Measurements from ENCODE around the gene CCDC89. TPM values are rescaled to one million over a fixed set of nuclear protein-coding genes. Genes with fewer than 3 reads are reported as not detected.

The CCDC89 gene
- under 1 TPM; 0.73 to 0.76 TPM for total RNA-seq

DNA sequence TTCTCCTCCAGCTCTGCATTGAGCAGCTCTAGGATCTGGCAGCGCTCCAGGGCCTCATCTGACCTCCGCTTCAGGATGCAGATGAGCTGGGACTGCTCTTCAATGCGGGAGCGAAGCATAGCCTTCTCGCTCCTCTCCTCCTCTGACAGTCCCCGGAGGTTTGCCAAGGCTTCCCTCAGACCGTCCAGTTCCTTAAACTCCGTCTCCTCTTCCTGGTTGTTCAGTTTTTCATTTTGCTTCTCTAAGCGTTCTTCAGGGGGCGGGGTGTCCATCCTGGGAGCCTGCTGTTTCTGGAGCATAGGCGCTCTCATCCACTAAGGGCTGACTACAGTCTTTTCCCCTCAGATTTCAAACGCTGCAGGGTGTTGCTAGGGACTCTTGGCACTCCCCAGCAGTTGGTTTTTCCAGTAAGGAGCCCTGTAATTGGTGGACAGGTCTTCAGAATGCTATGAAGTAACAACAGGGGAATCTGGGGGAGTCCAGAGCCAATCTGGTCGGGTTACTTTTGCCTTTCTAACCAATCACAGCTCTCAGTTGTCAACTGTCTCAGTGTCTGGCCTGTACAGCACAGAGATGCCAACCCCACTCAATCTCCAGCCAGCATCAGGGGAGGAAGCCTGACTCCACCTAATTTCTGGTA lies at the start of gene CCDC89:
Gene CCDC89, minus strand, starts transcription at position 376 of the 640 bp plus-strand sequence. Its CDS starts 65 bp downstream, at position 311.
- H3K4me3 Mint-ChIP-seq: no peak within 1 kb of the TSS
- H3K4me1 Mint-ChIP-seq: peaks cover 28% of the 10 kb centered on the region
- CTCF ChIA-PET: interaction anchor here (0.9 kb wide), 1 partner anchor 127 kb away, joined by 3 read pairs; no protein-coding TSS in a partner anchor
- H3K27ac Mint-ChIP-seq: no peak within 1 kb of the TSS
- peaks cover 12% of the 10 kb centered on the region for H3K36me3 Mint-ChIP-seq
- ATAC-seq (no peak), DNase-seq (no peak)
- H3K27me3 Mint-ChIP-seq: no peaks in the 10 kb centered on the region
- no peaks in the 10 kb centered on the region for H3K9me3 Mint-ChIP-seq (ENCODE audit: low read depth)

DNA sequence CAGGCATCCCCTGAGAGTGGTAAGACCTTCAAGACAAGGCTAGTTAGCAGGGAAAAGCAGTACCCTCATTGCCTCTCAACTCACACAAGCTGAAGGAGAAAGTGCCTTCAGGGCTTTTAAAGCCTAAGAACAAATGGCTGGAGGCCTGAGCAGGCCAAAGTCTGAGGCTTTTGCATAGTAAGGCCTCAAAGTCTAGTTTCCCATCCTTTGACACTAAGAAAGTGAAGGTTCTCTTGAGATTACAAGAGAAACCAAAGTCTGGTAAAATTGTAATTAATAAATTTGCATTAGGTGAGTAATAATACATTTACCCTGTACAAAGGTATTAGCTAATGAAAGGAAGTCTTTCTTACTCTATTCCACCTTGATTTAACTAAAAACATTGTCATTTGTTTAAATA lies 47.0 kb upstream of the CCDC89 start:
- ATAC-seq: no peak
- Mint-ChIP-seq H3K27me3 (no peaks in the 10 kb centered on the region), H3K27ac (no peak overlapping the region), H3K4me1 (peaks cover 9% of the 10 kb centered on the region), H3K36me3 (peaks cover 58% of the 10 kb centered on the region), H3K4me3 (no peak overlapping the region), H3K9me3 (ENCODE audit: low read depth) (peaks cover 9% of the 10 kb centered on the region)
- CTCF ChIA-PET: no interaction called here
- no peak for DNase-seq

DNA sequence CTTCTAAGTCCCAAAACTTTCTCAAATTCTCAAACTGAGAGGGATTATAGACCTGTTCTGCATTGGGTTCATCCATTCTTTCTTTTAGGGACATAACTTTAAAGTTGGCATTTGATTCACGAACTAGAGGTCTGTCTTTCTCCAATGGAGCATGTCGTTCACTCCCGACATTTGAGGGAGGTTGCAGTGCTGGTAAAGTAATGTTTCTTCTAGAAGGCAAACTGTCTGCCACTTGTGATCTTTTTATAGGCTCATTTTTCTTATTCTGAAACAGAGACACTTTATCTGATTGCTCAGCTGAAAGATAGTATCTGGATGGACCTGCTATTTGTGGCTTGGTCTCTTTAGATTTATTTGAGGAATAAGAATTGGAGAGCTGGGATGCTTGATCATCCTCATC lies 40.4 kb upstream of the CCDC89 start:
- ATAC-seq (no peak), DNase-seq (no peak)
- peaks cover 12% of the 10 kb centered on the region for H3K9me3 Mint-ChIP-seq (ENCODE audit: low read depth)
- no peaks in the 10 kb centered on the region for H3K4me1 Mint-ChIP-seq
- no peaks in the 10 kb centered on the region for H3K27me3 Mint-ChIP-seq
- H3K36me3 Mint-ChIP-seq: peaks cover 49% of the 10 kb centered on the region
- no peak overlapping the region for H3K4me3 Mint-ChIP-seq
- CTCF ChIA-PET: interaction anchor here (1.3 kb wide), 1 partner anchor 65 kb away, joined by 3 read pairs; no protein-coding TSS in a partner anchor
- no peak overlapping the region for H3K27ac Mint-ChIP-seq

DNA sequence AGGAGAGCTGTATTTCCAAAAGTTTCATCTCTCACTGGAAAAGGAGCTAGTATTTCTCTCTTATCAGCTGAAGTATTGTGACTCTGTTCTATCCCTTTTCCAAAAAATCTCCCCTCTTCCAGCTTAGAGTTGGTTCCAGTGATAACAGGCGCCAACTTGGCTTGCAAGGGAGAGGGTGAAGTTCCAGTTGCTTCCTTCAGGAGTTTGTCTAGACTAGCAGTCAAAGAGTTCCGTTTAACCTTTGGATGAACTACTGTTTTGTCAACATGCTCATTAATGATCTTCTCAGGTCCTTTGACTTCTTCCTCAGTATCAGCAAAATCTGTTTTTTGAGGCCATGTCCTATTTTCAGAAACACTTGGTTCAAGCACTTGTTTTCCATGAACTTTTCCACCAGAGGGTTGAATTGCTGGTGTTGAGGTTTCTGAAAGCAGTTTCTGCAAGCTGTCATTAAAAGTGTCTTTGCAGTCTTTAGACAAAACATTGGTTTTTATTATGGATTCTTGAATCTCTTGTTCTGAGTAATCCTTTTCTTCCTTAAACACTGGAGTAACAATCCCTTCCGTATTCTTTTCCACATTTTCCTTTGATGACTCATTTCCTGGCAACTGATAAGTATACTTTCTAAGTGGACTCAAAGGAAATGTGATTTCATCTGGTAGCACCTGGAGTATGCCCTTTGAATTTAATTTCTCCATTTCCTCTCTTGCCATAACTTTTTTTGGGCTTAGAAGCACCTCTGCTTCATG lies 39.7 kb upstream of the CCDC89 start:
- H3K27me3 Mint-ChIP-seq: no peaks in the 10 kb centered on the region
- H3K4me1 Mint-ChIP-seq: no peaks in the 10 kb centered on the region
- no peak overlapping the region for H3K27ac Mint-ChIP-seq
- no peak for ATAC-seq
- peaks cover 43% of the 10 kb centered on the region for H3K36me3 Mint-ChIP-seq
- CTCF ChIA-PET: interaction anchor here (1.3 to 1.6 kb wide), 2 partner anchors 26 to 66 kb away, joined by 3 to 5 read pairs; no protein-coding TSS in a partner anchor
- no peak for DNase-seq
- peaks cover 8% of the 10 kb centered on the region for H3K9me3 Mint-ChIP-seq (ENCODE audit: low read depth)
- no peak overlapping the region for H3K4me3 Mint-ChIP-seq

DNA sequence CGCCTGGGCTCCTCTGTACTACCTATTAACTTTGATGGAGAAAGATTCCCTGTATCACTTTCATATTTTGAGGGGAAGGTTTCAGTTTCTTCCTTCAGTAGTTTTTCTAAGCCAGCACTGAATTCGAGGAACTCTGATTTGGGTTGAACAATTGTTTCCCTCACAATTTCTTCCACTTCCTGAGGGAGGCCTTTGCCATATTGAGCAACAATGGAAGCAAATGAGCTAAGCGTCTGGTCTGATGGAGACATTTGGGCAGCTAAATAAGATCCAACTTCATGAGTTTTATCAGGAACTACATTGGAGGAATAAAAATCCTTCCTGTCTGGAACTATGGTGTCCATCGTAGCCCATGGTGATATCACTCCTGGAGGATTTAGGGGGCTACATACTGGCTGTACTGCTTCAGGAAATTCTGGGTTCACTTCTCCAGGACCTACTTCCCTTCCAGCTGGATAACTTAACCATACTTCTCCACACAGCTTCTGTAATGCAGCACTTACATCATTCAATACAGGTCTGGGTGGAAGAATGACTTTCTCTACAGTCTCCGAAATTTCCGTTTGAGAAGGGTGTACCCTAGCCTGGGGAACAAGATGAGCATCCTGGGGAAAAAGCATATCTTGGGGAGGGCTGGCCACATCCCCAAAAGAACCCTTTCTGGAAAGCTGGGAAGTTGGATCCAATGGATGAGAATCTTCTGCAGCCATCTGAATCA lies 38.9 kb upstream of the CCDC89 start:
- ATAC-seq (no peak), DNase-seq (no peak)
- H3K4me1 Mint-ChIP-seq: no peaks in the 10 kb centered on the region
- peaks cover 38% of the 10 kb centered on the region for H3K36me3 Mint-ChIP-seq
- H3K27me3 Mint-ChIP-seq: no peaks in the 10 kb centered on the region
- CTCF ChIA-PET: interaction anchor here (1.3 to 1.6 kb wide), 2 partner anchors 25 to 67 kb away, joined by 3 to 5 read pairs; no protein-coding TSS in a partner anchor
- no peak overlapping the region for H3K4me3 Mint-ChIP-seq
- no peak overlapping the region for H3K27ac Mint-ChIP-seq
- peaks cover 6% of the 10 kb centered on the region for H3K9me3 Mint-ChIP-seq (ENCODE audit: low read depth)

DNA sequence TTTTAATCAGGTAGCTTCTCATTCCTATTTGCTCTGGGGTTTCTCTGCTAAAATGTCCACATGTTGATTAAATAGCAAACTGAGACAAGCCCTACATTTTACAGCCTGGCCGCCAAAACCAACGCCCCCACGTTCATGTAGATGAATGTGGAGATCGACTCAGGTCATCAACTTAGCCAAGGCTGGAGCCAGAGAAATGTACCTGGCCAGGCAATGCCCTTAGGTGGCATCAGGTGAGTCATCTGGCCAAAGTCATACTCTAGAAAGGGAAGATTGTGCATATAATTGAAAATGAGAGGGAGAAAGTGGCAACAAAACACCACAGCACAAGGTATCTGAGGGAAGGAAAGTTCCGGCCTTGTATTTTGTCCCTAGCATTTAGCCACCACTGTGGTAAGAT lies 37.1 kb upstream of the CCDC89 start:
- Mint-ChIP-seq H3K4me1 (no peaks in the 10 kb centered on the region), H3K27me3 (no peaks in the 10 kb centered on the region), H3K9me3 (ENCODE audit: low read depth) (peaks cover 3% of the 10 kb centered on the region), H3K27ac (no peak overlapping the region), H3K4me3 (no peak overlapping the region), H3K36me3 (peaks cover 24% of the 10 kb centered on the region)
- CTCF ChIA-PET: no interaction called here
- no peak for ATAC-seq
- no peak for DNase-seq

DNA sequence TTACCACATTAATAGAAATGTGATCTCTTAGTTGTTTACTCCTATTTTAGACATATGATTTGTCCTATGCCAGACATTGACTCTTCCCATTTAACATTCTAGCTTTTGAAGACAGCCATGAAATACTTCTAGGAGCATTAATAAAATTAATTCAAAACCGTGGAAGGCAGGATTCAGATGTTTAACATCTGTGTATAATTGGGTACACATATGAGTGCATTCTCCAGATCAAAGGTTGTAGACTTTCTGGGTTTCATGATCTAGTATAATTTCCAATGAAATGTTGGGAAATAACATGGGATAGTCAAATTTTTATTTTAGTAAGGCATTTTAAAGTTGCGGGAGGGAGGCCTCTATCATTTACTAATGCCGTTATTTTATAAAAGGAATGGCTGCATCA lies 35.2 kb upstream of the CCDC89 start:
- no peak for DNase-seq
- no peak for ATAC-seq
- Mint-ChIP-seq H3K4me1 (peaks cover 1% of the 10 kb centered on the region), H3K36me3 (peaks cover 7% of the 10 kb centered on the region), H3K4me3 (no peak overlapping the region), H3K9me3 (ENCODE audit: low read depth) (no peaks in the 10 kb centered on the region), H3K27ac (no peak overlapping the region), H3K27me3 (no peaks in the 10 kb centered on the region)
- CTCF ChIA-PET: interaction anchor here (1.4 kb wide), 1 partner anchor 32 kb away, joined by 3 read pairs; no protein-coding TSS in a partner anchor

DNA sequence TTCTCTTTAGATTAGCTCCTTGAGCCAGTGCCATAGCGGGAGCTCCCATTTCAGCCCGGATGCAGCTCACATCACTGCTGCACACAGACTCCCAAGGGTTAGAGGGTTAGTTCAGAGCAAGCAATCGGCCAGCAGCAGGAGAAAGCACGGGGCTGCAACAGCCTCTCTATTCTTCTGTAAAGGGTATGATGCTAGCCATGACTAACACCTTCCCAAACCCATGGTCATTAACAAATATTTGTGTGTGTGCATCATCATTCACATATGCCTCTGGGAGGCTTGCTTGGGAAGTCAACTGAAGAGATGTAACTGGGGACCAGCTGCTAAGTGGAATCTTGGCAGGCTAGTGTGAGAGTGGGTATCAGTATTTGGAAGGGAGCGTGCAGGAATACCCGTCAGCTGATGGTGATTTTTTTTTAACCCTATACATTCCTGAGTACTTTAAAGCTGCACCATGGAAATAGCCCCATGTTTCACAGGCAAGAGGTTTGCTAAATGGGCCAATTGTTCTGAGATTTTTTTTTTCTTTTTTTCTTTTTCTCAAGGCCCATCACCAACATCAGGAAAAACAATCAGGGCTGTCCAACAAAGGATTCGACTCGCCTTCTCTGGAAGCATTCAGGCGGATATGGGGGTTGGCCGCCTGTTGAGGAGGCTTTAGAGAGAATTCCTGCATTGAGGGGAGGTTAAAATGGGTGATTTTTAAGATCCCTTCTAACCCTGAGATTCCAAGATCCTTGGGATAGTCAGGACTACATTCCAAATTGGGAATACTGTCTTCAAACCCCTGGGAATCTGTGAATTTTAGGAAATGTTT lies 33.2 kb upstream of the CCDC89 start:
- H3K4me3 Mint-ChIP-seq: no peak overlapping the region
- no peaks in the 10 kb centered on the region for H3K9me3 Mint-ChIP-seq (ENCODE audit: low read depth)
- H3K27ac Mint-ChIP-seq: no peak overlapping the region
- no peaks in the 10 kb centered on the region for H3K27me3 Mint-ChIP-seq
- DNase-seq (no peak), ATAC-seq (no peak)
- CTCF ChIA-PET: no interaction called here
- peaks cover 1% of the 10 kb centered on the region for H3K4me1 Mint-ChIP-seq
- H3K36me3 Mint-ChIP-seq: peaks cover 3% of the 10 kb centered on the region

DNA sequence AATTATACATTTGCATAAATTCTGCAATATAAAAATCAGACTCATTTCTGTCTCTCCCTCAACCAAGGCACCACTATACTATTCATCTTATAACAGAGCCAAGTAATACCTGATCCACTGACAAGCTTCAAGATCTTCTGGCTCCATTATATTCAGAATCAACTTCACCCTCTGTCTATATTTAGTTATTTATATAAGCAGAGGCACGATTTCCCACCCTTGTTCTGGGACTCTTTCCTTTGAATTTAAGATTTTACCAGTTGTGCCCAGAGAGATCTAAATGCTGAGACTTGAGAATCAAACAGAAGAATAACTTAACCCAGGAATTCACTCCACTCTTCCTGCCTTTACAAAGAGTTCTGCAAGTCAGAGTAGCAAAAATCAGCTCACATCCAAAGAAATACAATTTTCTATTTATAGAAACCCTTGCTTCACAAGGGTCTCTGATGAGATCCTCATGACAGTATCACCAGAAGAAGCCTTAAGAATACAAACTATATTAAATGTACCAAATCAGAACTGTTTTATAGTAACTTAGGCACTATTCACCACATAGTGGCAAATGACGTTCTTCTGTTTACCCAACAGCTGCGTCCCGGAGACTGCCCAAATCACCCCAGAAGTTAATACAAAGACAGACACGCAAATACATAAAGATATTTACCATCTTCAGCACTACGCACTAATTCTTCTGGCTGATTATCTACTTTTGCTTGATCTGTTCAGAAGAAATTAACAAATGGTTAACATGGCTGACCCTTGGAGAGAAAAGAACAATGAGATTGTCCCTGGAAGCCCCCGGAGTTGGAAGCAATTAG lies 32.3 kb upstream of the CCDC89 start:
- H3K9me3 Mint-ChIP-seq (ENCODE audit: low read depth): no peaks in the 10 kb centered on the region
- CTCF ChIA-PET: no interaction called here
- H3K36me3 Mint-ChIP-seq: peaks cover 1% of the 10 kb centered on the region
- H3K27ac Mint-ChIP-seq: no peak overlapping the region
- DNase-seq (no peak), ATAC-seq (no peak)
- H3K4me3 Mint-ChIP-seq: no peak overlapping the region
- H3K4me1 Mint-ChIP-seq: peaks cover 1% of the 10 kb centered on the region
- H3K27me3 Mint-ChIP-seq: no peaks in the 10 kb centered on the region

DNA sequence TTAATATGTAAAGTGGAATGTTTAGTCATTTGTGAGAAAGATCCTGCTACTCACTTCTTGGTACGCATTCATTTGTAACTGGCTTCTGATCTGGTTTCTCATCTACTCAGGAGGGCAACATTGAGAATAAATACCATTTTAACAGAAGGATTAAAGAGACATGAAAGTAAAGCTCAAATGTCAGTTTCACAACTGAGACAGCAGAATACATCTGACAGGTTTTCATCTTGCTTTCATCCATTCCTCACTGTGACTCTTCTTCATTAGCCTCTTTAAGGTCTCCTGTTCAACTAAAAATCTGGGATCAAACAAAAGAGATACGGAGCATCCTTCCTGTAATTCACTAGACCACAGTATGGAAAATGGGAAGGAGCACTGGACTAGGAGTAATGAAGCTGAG lies 31.4 kb upstream of the CCDC89 start:
- H3K4me1 Mint-ChIP-seq: peaks cover 1% of the 10 kb centered on the region
- DNase-seq (no peak), ATAC-seq (no peak)
- no peaks in the 10 kb centered on the region for H3K27me3 Mint-ChIP-seq
- peaks cover 1% of the 10 kb centered on the region for H3K36me3 Mint-ChIP-seq
- H3K9me3 Mint-ChIP-seq (ENCODE audit: low read depth): no peaks in the 10 kb centered on the region
- no peak overlapping the region for H3K4me3 Mint-ChIP-seq
- CTCF ChIA-PET: no interaction called here
- H3K27ac Mint-ChIP-seq: no peak overlapping the region

DNA sequence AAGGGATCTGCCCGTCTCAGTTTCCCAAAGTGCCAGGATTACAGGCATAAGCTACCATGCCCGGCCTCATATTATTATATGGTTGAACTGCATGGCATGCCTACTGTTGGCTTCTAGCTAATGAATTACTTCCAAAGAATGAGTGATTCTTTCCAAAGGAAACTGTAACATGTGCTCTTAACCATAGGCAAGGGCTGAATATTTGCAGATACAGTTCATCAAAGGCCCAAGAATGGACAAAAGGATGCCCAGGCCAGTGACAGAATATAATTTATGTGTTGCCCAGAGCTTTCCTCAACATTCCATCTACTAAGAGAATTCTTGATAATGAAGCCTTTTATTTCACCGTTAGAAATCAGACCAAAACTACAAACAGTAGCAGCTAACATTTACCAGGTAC lies 27.0 kb upstream of the CCDC89 start:
- H3K9me3 Mint-ChIP-seq (ENCODE audit: low read depth): no peaks in the 10 kb centered on the region
- no peak for ATAC-seq
- DNase-seq: no peak
- H3K27me3 Mint-ChIP-seq: no peaks in the 10 kb centered on the region
- no peak overlapping the region for H3K4me3 Mint-ChIP-seq
- CTCF ChIA-PET: interaction anchor here (1.0 kb wide), 1 partner anchor 113 kb away, joined by 4 read pairs; no protein-coding TSS in a partner anchor
- H3K27ac Mint-ChIP-seq: no peak overlapping the region
- peaks cover 1% of the 10 kb centered on the region for H3K4me1 Mint-ChIP-seq
- H3K36me3 Mint-ChIP-seq: peaks cover 4% of the 10 kb centered on the region

DNA sequence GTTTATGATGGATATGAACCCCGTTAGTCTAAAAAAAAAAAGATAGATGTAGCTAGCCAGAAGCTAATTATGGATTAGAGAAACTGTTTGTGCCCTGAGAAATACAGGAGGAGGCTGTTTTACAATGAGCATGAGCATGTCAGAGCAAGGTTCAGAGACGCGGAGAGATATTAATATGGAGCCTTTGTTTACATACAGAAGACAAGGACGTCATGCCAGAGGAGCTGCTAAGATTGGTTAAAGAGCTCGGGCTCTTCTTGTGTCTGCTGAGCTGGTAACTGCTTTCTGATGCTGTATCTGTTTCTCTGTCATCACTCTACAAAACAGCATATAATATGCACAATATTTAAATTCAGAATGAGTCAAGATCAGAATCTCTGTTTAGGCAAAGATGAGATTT lies 24.9 kb upstream of the CCDC89 start:
- peaks cover 14% of the 10 kb centered on the region for H3K36me3 Mint-ChIP-seq
- CTCF ChIA-PET: no interaction called here
- H3K27ac Mint-ChIP-seq: no peak overlapping the region
- H3K27me3 Mint-ChIP-seq: no peaks in the 10 kb centered on the region
- DNase-seq (no peak), ATAC-seq (no peak)
- no peak overlapping the region for H3K4me3 Mint-ChIP-seq
- H3K4me1 Mint-ChIP-seq: no peaks in the 10 kb centered on the region
- H3K9me3 Mint-ChIP-seq (ENCODE audit: low read depth): no peaks in the 10 kb centered on the region

Data from activated CD8-positive, alpha-beta memory T cell treated with anti-CD3 and anti-CD28 coated beads, Interleukin-2, amount 10 ng/mL, durations not matched to agents 7 days and 5 days (primary cell).